HCT116 (cell line): Measurements from ENCODE around the gene MND1. TPM values are rescaled to one million over a fixed set of nuclear protein-coding genes. Genes with fewer than 3 reads are reported as not detected.

Experiments
- ATAC-seq: fragments of 200-7000 bp; cut with Tn5 transposase; 2 replicates; pipeline ENCODE4 v1.9.1; 2020; ENCODE audit warnings: mild to moderate bottlenecking, moderate library complexity
- BruUV-seq: library from RNA; stranded (reverse); fragments of 400-500 nt; replicated peaks from 2 replicates; lab custom pipeline; 2021; lab: Mats Ljungman, UMichigan
- CTCF ChIA-PET: fragments of 300-600 bp; sonication (Branson Sonifier 250); formaldehyde crosslinking; loops from one replicate; lab custom pipeline; 2021; ENCODE audit warnings: antibody characterized with exemption; lab: Charles Lee
- POLR2A ChIA-PET: fragments of 300-600, 350-600 bp; sonication (Branson Sonifier 250); formaldehyde crosslinking; loops from one replicate; lab custom pipeline; 2021; ENCODE audit warnings: antibody characterized with exemption; lab: Charles Lee
- RAD21 ChIA-PET, 2 experiments: fragments of 300-600 bp; sonication (Branson Sonifier 250); formaldehyde crosslinking; loops; one replicate each; lab custom pipeline; 2023; ENCODE audit warnings: low total read pairs in 2 of 2; ENCODE audit not compliant: uncharacterized antibody in 2 of 2, unreplicated experiment in 2 of 2, low non-redundant PET in 1 of 2; lab: Charles Lee
- DNase-seq: peaks from one replicate; pipeline ENCODE4 v3.0.0-alpha.2; 2010; ENCODE audit warnings: low read depth, low spot score
- H2AFZ ChIP-seq: fragments of 200-600 bp; shearing (Covaris generic), sonication (generic); 2 replicates; pipeline ENCODE4 v1.6.1; 2017; ENCODE audit warnings: low read depth, mixed run types, mixed read lengths, antibody characterized with exemption, low read length; ENCODE audit not compliant: poor library complexity, severe bottlenecking
- H3K27ac ChIP-seq: 2 replicates; pipeline ENCODE4 v1.5.1; 2012; ENCODE audit warnings: low read depth, low read length
- H3K27me3 ChIP-seq: fragments of 200-600 bp; sonication (generic); 2 replicates; pipeline ENCODE4 v1.6.1; 2016; ENCODE audit warnings: mixed run types, low read length, mixed read lengths; ENCODE audit not compliant: insufficient read depth
- H3K36me3 ChIP-seq, 2 experiments: fragments of 200-500 bp in 1 of 2; fragments of 200-600 bp in 1 of 2; sonication (Bioruptor generic) in 1 of 2; sonication (generic) in 1 of 2; 2 replicates each; pipeline versions ENCODE4 v1.5.1 to v1.6.1; 2014 to 2016; ENCODE audit warnings: low read length in 2 of 2, inconsistent platforms in 1 of 2, mixed read lengths in 1 of 2, mixed run types in 1 of 2; ENCODE audit not compliant: insufficient read depth in 2 of 2, control insufficient read depth in 1 of 2
- H3K4me1 ChIP-seq, 2 experiments: fragments of 200-600 bp in 1 of 2; sonication (generic) in 1 of 2; 2 replicates each; pipeline versions ENCODE4 v1.5.1 to v1.6.1; 2012 to 2017; ENCODE audit warnings: low read length in 2 of 2, inconsistent platforms in 1 of 2, mild to moderate bottlenecking in 1 of 2, mixed read lengths in 1 of 2, mixed run types in 1 of 2, moderate library complexity in 1 of 2; ENCODE audit not compliant: insufficient read depth in 2 of 2, control insufficient read depth in 1 of 2
- H3K4me2 ChIP-seq: fragments of 200-600 bp; sonication (generic); 2 replicates; pipeline ENCODE4 v1.6.1; 2017; ENCODE audit warnings: mixed run types, low read length, mixed read lengths
- H3K4me3 ChIP-seq, 2 experiments: fragments of 200-600 bp in 1 of 2; sonication (generic) in 1 of 2; replicated peaks in 1 of 2; 2 replicates each; pipeline ENCODE4 v1.5.1; 2011 to 2016; ENCODE audit warnings: low read length in 2 of 2, control low read depth in 1 of 2, low read depth in 1 of 2, mild to moderate bottlenecking in 1 of 2, mixed read lengths in 1 of 2, mixed run types in 1 of 2
- H3K79me2 ChIP-seq: fragments of 200-600 bp; sonication (generic); 2 replicates; pipeline ENCODE4 v1.6.1; 2017; ENCODE audit warnings: mild to moderate bottlenecking, mixed run types, low read length, moderate library complexity, mixed read lengths; ENCODE audit not compliant: insufficient read depth
- H3K9ac ChIP-seq: fragments of 200-600 bp; sonication (generic); 2 replicates; pipeline ENCODE4 v1.6.1; 2016; ENCODE audit warnings: low read length, mixed read lengths
- H3K9me2 ChIP-seq: fragments of 200-600 bp; sonication (generic), shearing (Covaris generic); 2 replicates; pipeline ENCODE4 v1.6.1; 2017; ENCODE audit warnings: mixed run types, mild to moderate bottlenecking, moderate library complexity; ENCODE audit not compliant: insufficient read depth
- H3K9me3 ChIP-seq, 2 experiments: fragments of 200-500 bp in 1 of 2; fragments of 200-600 bp in 1 of 2; sonication (Bioruptor generic) in 1 of 2; sonication (generic) in 1 of 2; 2 replicates each; pipeline ENCODE4 v1.6.1; 2014 to 2017; ENCODE audit warnings: low read length in 2 of 2, mixed read lengths in 2 of 2, inconsistent platforms in 1 of 2, low read depth in 1 of 2, mild to moderate bottlenecking in 1 of 2, mixed run types in 1 of 2, moderate library complexity in 1 of 2; ENCODE audit not compliant: control insufficient read depth in 1 of 2, insufficient read depth in 1 of 2
- H4K20me1 ChIP-seq: fragments of 200-600 bp; sonication (generic), shearing (Covaris generic); 2 replicates; pipeline ENCODE4 v1.6.1; 2017; ENCODE audit warnings: mixed run types, mild to moderate bottlenecking, moderate library complexity; ENCODE audit not compliant: insufficient read depth
- CEBPB ChIP-seq: IDR thresholded peaks from 2 replicates; pipeline ENCODE4 v1.6.1; 2012; ENCODE audit warnings: low read depth
- CTCF ChIP-seq, 3 experiments: fragments of 200-600 bp in 1 of 3; sonication (generic) in 1 of 3; IDR thresholded peaks in 2 of 3; conservative IDR thresholded peaks in 1 of 3; 2 replicates each; pipeline ENCODE4 v1.5.1; 2012 to 2017; ENCODE audit warnings: low read depth in 2 of 3, low read length in 2 of 3, antibody characterized with exemption in 1 of 3, borderline replicate concordance in 1 of 3, control low read depth in 1 of 3, mild to moderate bottlenecking in 1 of 3, mixed read lengths in 1 of 3, mixed run types in 1 of 3, moderate library complexity in 1 of 3; ENCODE audit not compliant: insufficient read depth in 1 of 3
- EGR1 ChIP-seq: IDR thresholded peaks from 2 replicates; pipeline ENCODE4 v1.6.1; 2012; ENCODE audit warnings: low read depth
- ELF1 ChIP-seq: IDR thresholded peaks from 2 replicates; pipeline ENCODE4 v1.6.1; 2012; ENCODE audit warnings: low read depth, borderline replicate concordance
- EZH2phosphoT487 ChIP-seq: fragments of 200-600 bp; IDR thresholded peaks from 2 replicates; pipeline ENCODE4 v1.6.1; 2018; ENCODE audit warnings: antibody characterized with exemption, borderline replicate concordance
- JUND ChIP-seq: IDR thresholded peaks from 2 replicates; pipeline ENCODE4 v1.6.1; 2012
- RAD21 ChIP-seq: IDR thresholded peaks from 2 replicates; pipeline ENCODE4 v1.6.1; 2012; ENCODE audit warnings: low read depth, mild to moderate bottlenecking
- REST ChIP-seq: IDR thresholded peaks from 2 replicates; pipeline ENCODE4 v1.6.1; 2012; ENCODE audit warnings: low read depth
- SP1 ChIP-seq: IDR thresholded peaks from 2 replicates; pipeline ENCODE4 v1.6.1; 2012; ENCODE audit warnings: low read depth
- ZBTB33 ChIP-seq: IDR thresholded peaks from 2 replicates; pipeline ENCODE4 v1.6.1; 2011; ENCODE audit warnings: mild to moderate bottlenecking, low read length, moderate library complexity; ENCODE audit not compliant: insufficient replicate concordance; ENCODE audit errors: extremely low read depth
- ZNF274 ChIP-seq: fragments of 200-500 bp; sonication (Bioruptor generic); IDR thresholded peaks from 2 replicates; pipeline ENCODE4 v1.6.1; 2014; ENCODE audit warnings: mild to moderate bottlenecking, low read depth, low read length, inconsistent platforms
- intact Hi-C: fragments of 100-400 bp; cut with micrococcal nuclease; formaldehyde crosslinking; loops from 2 replicates; pipeline ENCODE4 v1.10.0; 2022
- total RNA-seq: library from RNA; stranded (reverse); gene quantifications from one replicate; pipeline ENCODE4 v1.2.1, GENCODE V29; 2021; ENCODE audit not compliant: unreplicated experiment

MND1 gene
- total RNA-seq, 1 experiment from 2014 or later = 29.9 TPM

GRCh38 chr4:153384160-153384559 is 39.7 kb downstream of the MND1 start:
- Histone ChIP-seq H3K9me3 (no peaks in the 10 kb centered on the region), H3K9me2 (no peaks in the 10 kb centered on the region), H4K20me1 (no peaks in the 10 kb centered on the region), H3K27me3 (no peaks in the 10 kb centered on the region), H3K4me2 (no peak overlapping the region), H3K27ac (no peak overlapping the region)
- BruUV-seq = no TSS peak
- RAD21 ChIA-PET = interaction anchor here in 1 of 2 experiments (0.7 kb wide), 1 partner anchor 16 kb away, joined by 4 read pairs; no protein-coding TSS in a partner anchor
- no peak for TF ChIP-seq EGR1
- no peak for TF ChIP-seq CTCF (IDR thresholded peaks at IDR 0.05 in 2 of 3, conservative IDR thresholded peaks at IDR 0.05 in 1 of 3; ENCODE audit: borderline replicate concordance in 1 of 3, insufficient read depth in 1 of 3, low read depth in 2 of 3, low read length in 2 of 3)
- TF ChIP-seq, all 23 proteins: peak for 0
- DNase-seq = no peak
- CTCF ChIA-PET = no interaction called here
- Histone ChIP-seq H3K9ac (no peak overlapping the region), H3K79me2 (no peaks in the 10 kb centered on the region), H3K4me1 (peaks cover 4 to 9% of the 10 kb centered on the region in 2 experiments), H3K4me3 (no peak overlapping the region), H3K36me3 (no peaks in the 10 kb centered on the region), H2AFZ (no peak overlapping the region)
- intact Hi-C loops = no loop called here
- POLR2A ChIA-PET = no interaction called here
- no peak for ATAC-seq

GRCh38 chr4:153385784-153386183 is 41.3 kb downstream of the MND1 start:
- Histone ChIP-seq H3K9ac (no peak overlapping the region), H2AFZ (no peak overlapping the region), H3K79me2 (no peaks in the 10 kb centered on the region), H3K4me1 (peaks cover 7 to 14% of the 10 kb centered on the region in 2 experiments), H3K9me3 (no peaks in the 10 kb centered on the region), H3K27ac (no peak overlapping the region), H4K20me1 (no peaks in the 10 kb centered on the region), H3K9me2 (no peaks in the 10 kb centered on the region)
- DNase-seq = no peak
- intact Hi-C loops = no loop called here
- ChIA-PET CTCF (no interaction called here), POLR2A (no interaction called here)
- no peak for ATAC-seq
- TF ChIP-seq EGR1 (no peak), ELF1 (no peak), ZBTB33 (no peak), RAD21 (no peak), JUND (no peak), REST (no peak), CEBPB (no peak), SP1 (no peak), ZNF274 (no peak), EZH2phosphoT487 (no peak)
- TF ChIP-seq, all 23 proteins: peak for 0
- BruUV-seq = no TSS peak
- Histone ChIP-seq H3K4me2 (no peak overlapping the region), H3K4me3 (no peak overlapping the region), H3K27me3 (no peaks in the 10 kb centered on the region), H3K36me3 (no peaks in the 10 kb centered on the region)
- RAD21 ChIA-PET = no interaction called here
